ENCODE data around the gene RAPGEF6. TPM values are rescaled to one million over a fixed set of nuclear protein-coding genes. Genes with fewer than 3 reads are reported as not detected.

RAPGEF6 gene
- total and polyA plus RNA-seq, 12 donors: 1.5 to 16.3 (median 10.9) TPM

DNA sequence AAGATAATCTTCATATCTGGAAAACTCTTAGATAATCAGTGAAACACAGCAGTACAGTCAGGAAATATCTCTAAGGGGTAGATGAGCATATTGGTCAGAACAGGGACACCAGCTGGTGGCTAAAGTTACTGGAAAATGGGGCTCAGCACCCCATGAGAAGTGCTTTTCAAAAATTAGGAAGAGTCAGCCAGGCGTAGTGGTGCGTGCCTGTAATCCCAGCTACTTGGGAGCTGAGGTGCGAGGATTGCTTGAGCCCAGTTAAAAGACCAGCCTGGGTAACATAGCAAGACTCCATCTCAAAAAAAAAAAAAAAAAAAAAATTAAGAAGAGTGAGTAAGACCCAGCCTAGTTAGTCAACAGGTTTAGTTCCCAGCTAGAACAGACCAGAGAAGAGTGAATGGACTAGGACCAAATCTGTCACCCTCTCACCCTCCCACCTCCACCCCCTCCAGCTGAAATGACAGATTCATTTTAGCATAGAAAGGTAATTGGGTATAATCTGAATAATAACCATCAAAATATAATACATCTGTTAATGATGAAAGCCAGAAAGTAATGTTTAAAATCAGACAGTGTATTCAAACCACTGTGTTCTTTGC, 250.3 kb downstream of the RAPGEF6 start:
- no peak for DNase-seq
- peaks cover 0 to 46% (median 0%) of the 10 kb centered on the region in 9 donors for H3K36me3 ChIP-seq
- no peaks in the 10 kb centered on the region for H3K27me3 ChIP-seq
- H3K4me3 ChIP-seq: no peak overlapping the region
- peaks cover 0 to 66% (median 9%) of the 10 kb centered on the region in 9 donors for H3K4me1 ChIP-seq
- intact Hi-C loops (cut with DNase I): loop anchor here in 4 of 10 donors (5.0 to 10.0 kb wide), 3 partner anchors 120 to 788 kb away; partner anchors contain the start of genes CDC42SE2 (in 2 of the 4) and HINT1 (in 1 of the 4)
- H3K27ac ChIP-seq: no peak overlapping the region
- TF ChIP-seq, protein P1, sequence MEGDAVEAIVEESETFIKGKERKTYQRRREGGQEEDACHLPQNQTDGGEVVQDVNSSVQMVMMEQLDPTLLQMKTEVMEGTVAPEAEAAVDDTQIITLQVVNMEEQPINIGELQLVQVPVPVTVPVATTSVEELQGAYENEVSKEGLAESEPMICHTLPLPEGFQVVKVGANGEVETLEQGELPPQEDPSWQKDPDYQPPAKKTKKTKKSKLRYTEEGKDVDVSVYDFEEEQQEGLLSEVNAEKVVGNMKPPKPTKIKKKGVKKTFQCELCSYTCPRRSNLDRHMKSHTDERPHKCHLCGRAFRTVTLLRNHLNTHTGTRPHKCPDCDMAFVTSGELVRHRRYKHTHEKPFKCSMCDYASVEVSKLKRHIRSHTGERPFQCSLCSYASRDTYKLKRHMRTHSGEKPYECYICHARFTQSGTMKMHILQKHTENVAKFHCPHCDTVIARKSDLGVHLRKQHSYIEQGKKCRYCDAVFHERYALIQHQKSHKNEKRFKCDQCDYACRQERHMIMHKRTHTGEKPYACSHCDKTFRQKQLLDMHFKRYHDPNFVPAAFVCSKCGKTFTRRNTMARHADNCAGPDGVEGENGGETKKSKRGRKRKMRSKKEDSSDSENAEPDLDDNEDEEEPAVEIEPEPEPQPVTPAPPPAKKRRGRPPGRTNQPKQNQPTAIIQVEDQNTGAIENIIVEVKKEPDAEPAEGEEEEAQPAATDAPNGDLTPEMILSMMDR (IDR thresholded peaks at IDR 0.05): no peak
- WGBS, 2 donors: 97 to 100% methylated on average over 3 of the region's 3 CpGs
- no peaks in the 10 kb centered on the region for H3K9me3 ChIP-seq
- ATAC-seq: no peak

DNA sequence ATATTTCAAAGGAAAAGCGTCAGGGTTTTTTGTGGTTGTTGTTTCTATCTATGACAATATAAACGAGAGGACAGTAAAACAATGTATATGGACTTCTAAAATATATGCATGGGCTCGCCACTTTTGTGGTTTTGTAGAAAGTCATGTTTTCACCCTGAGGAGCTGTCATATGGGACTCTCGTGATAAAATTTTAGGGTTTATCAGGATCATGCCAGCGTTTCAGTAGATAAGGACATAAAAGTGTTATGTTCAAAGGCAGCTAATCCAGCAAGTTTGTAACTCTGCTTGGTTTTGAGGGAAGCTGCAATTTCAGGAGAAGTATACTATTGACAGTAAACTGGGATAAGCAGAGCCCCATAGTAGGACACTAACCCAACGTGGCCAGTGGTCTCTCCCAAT, 250.9 kb downstream of the RAPGEF6 start:
- intact Hi-C loops (cut with DNase I): loop anchor here in 4 of 10 donors (5.0 to 10.0 kb wide), 3 partner anchors 119 to 788 kb away; partner anchors contain the start of genes CDC42SE2 (in 2 of the 4) and HINT1 (in 1 of the 4)
- H3K4me1 ChIP-seq: peaks cover 0 to 71% (median 10%) of the 10 kb centered on the region in 9 donors
- 82 to 83% methylated on average over 6 of the region's 6 CpGs for WGBS, 2 donors
- no peak for ATAC-seq
- DNase-seq: no peak
- no peaks in the 10 kb centered on the region for H3K27me3 ChIP-seq
- peaks cover 0 to 40% (median 0%) of the 10 kb centered on the region in 9 donors for H3K36me3 ChIP-seq
- no peak overlapping the region for H3K27ac ChIP-seq
- TF ChIP-seq, protein P1 (IDR thresholded peaks at IDR 0.05): no peak
- no peaks in the 10 kb centered on the region for H3K9me3 ChIP-seq
- H3K4me3 ChIP-seq: no peak overlapping the region

- DNase-seq (no peak), ATAC-seq (peak in 7 of 8 donors; percentile 34 to 70 (median 49))
- Histone ChIP-seq H3K27me3 (no peaks in the 10 kb centered on the region), H3K4me1 (peaks cover 0 to 86% (median 12%) of the 10 kb centered on the region in 9 donors), H3K4me3 (no peak overlapping the region), H3K27ac (peak overlapping the region in 1 of 10 donors; percentile 92), H3K36me3 (peaks cover 0 to 25% (median 0%) of the 10 kb centered on the region in 9 donors), H3K9me3 (no peaks in the 10 kb centered on the region)
- intact Hi-C loops (cut with DNase I): loop anchor here in 4 of 10 donors (5.0 to 10.0 kb wide), 3 partner anchors 118 to 790 kb away; partner anchors contain the start of genes CDC42SE2 (in 2 of the 4) and HINT1 (in 1 of the 4)
- TF ChIP-seq, protein P1 (IDR thresholded peaks at IDR 0.05): peak in 6 of 9 donors; percentile 30 to 60 (median 42)
- WGBS, 2 donors: 59 to 72% methylated on average over 3 of the region's 3 CpGs
Observed at GRCh38 chr5:131382407-131383395, 252.3 kb downstream of the RAPGEF6 start.

DNA sequence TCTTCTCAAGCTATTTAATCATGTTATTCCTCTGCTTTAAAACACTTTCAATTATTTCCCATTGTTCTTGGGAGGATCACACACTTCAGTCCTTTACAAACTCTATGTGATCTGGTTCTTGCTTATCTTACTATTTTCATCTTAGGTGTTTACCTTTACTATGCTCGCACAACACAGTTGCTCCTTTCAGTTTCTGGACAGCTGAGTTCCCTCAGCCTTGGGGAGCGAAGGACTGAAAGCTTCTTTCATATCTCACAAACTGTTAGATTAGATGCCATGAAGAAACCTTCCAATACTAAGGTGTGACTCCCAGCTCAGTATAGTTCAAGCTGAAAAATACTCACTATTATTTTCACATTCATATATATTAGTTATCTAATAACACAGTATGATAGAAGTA, 253.3 kb downstream of the RAPGEF6 start:
- ATAC-seq: no peak
- 96 to 98% methylated on average over 2 of the region's 2 CpGs for WGBS, 2 donors
- DNase-seq: no peak

More for the DNA sequence above, 253.3 kb downstream of the RAPGEF6 start:
- Histone ChIP-seq H3K4me1 (peaks cover 0 to 86% (median 12%) of the 10 kb centered on the region in 9 donors), H3K9me3 (no peaks in the 10 kb centered on the region), H3K4me3 (no peak overlapping the region), H3K27me3 (no peaks in the 10 kb centered on the region), H3K36me3 (peaks cover 0 to 16% (median 0%) of the 10 kb centered on the region in 9 donors), H3K27ac (peak overlapping the region in 1 of 10 donors; percentile 92)
- TF ChIP-seq, protein P1 (IDR thresholded peaks at IDR 0.05): no peak
- intact Hi-C loops (cut with DNase I): loop anchor here in 4 of 10 donors (5.0 to 10.0 kb wide), 3 partner anchors 117 to 791 kb away; partner anchors contain the start of genes CDC42SE2 (in 2 of the 4) and HINT1 (in 1 of the 4)

Measured in heart right ventricle (tissue), 16 donors.